SU-DHL-6 (cell line): ENCODE results near the gene GATM.

Experiments
- H2AFZ ChIP-seq: fragments of 200-600 bp; sonication (generic); 2 replicates; pipeline ENCODE4 v1.6.1; 2014; ENCODE audit warnings: low read depth, mild to moderate bottlenecking, moderate library complexity, mixed read lengths, antibody characterized with exemption, low read length; ENCODE audit not compliant: severe bottlenecking
- H3F3A ChIP-seq: fragments of 200-600 bp; shearing (Covaris generic); 2 replicates; pipeline ENCODE4 v1.6.0; 2016; ENCODE audit warnings: antibody characterized with exemption, mild to moderate bottlenecking; ENCODE audit not compliant: insufficient read depth
- H3K27ac ChIP-seq: fragments of 200-600 bp; sonication (generic); 2 replicates; pipeline ENCODE4 v1.5.1; 2016; ENCODE audit warnings: low read depth, mild to moderate bottlenecking, low read length, moderate library complexity, mixed read lengths
- H3K27me3 ChIP-seq: fragments of 200-600 bp; sonication (generic), shearing (Covaris generic); 2 replicates; pipeline ENCODE4 v1.6.0; 2014; ENCODE audit warnings: mild to moderate bottlenecking, low read length
- H3K36me3 ChIP-seq: fragments of 200-600 bp; sonication (generic); 2 replicates; pipeline ENCODE4 v1.6.1; 2014; ENCODE audit warnings: mild to moderate bottlenecking, low read length, mixed read lengths
- H3K4me2 ChIP-seq: fragments of 300-600, 200-600 bp; shearing (Covaris generic), sonication (generic); 2 replicates; pipeline ENCODE4 v1.6.0; 2014; ENCODE audit warnings: low read length, low read depth, mild to moderate bottlenecking; ENCODE audit not compliant: poor library complexity, severe bottlenecking
- H3K4me3 ChIP-seq: fragments of 200-600 bp; sonication (generic); 2 replicates; pipeline ENCODE4 v1.5.1; 2014; ENCODE audit warnings: antibody characterized with exemption, low read length, mild to moderate bottlenecking, mixed read lengths; ENCODE audit not compliant: insufficient read depth, poor library complexity, severe bottlenecking
- H3K79me2 ChIP-seq: fragments of 200-600 bp; sonication (generic); 2 replicates; pipeline ENCODE4 v1.6.1; 2014; ENCODE audit warnings: mild to moderate bottlenecking, low read length, moderate library complexity; ENCODE audit not compliant: insufficient read depth
- H3K9ac ChIP-seq: fragments of 200-600 bp; sonication (generic); 2 replicates; pipeline ENCODE4 v1.7.0; 2014; ENCODE audit warnings: mild to moderate bottlenecking, low read length
- H3K9me2 ChIP-seq: fragments of 200-600 bp; sonication (generic); replicated peaks from 2 replicates; pipeline ENCODE4 v1.6.1; 2014; ENCODE audit warnings: low read length; ENCODE audit not compliant: insufficient read depth
- H3K9me3 ChIP-seq: fragments of 200-600 bp; sonication (generic); 2 replicates; pipeline ENCODE4 v1.6.1; 2014; ENCODE audit warnings: low read length, mixed read lengths; ENCODE audit not compliant: insufficient read depth
- H4K20me1 ChIP-seq: fragments of 200-600 bp; sonication (generic); 2 replicates; pipeline ENCODE4 v1.6.1; 2014; ENCODE audit warnings: low read depth, mild to moderate bottlenecking, antibody characterized with exemption, low read length, moderate library complexity, mixed read lengths
- CTCF ChIP-seq: fragments of 200-600 bp; sonication (generic); IDR thresholded peaks from one replicate; pipeline ENCODE4 v1.5.1; 2017; ENCODE audit warnings: antibody characterized with exemption, mild to moderate bottlenecking, low read length, moderate library complexity; ENCODE audit not compliant: insufficient read depth, poor library complexity, severe bottlenecking
- EZH2phosphoT487 ChIP-seq: fragments of 200-600 bp; sonication (generic), shearing (Covaris generic); conservative IDR thresholded peaks from 2 replicates; pipeline ENCODE4 v1.6.1; 2018; ENCODE audit warnings: mild to moderate bottlenecking, antibody characterized with exemption, low read length, moderate library complexity, mixed read lengths

Gene GATM

GRCh38 chr15:45409596-45409995 is 31.3 kb upstream of the GATM start:
- no peak overlapping the region for H3K4me2 ChIP-seq
- H3K27me3 ChIP-seq = no peaks in the 10 kb centered on the region
- H3K9me3 ChIP-seq = no peaks in the 10 kb centered on the region
- no peaks in the 10 kb centered on the region for H3K9me2 ChIP-seq
- no peaks in the 10 kb centered on the region; the same call in none of the 2 replicates for H3F3A ChIP-seq
- peaks cover 19% of the 10 kb centered on the region; the same call in 1 of the 2 replicates for H3K79me2 ChIP-seq
- no peak for TF ChIP-seq CTCF
- TF ChIP-seq EZH2phosphoT487 = no peak
- no peak overlapping the region for H3K9ac ChIP-seq
- no peak overlapping the region for H3K4me3 ChIP-seq
- no peaks in the 10 kb centered on the region for H4K20me1 ChIP-seq
- H3K27ac ChIP-seq = no peak overlapping the region
- peaks cover 48% of the 10 kb centered on the region; the same call in 1 of the 2 replicates for H3K36me3 ChIP-seq
- no peak overlapping the region for H2AFZ ChIP-seq

- no peaks in the 10 kb centered on the region; the same call in 1 of the 2 replicates for H4K20me1 ChIP-seq
- no peak overlapping the region for H3K27ac ChIP-seq
- TF ChIP-seq CTCF (no peak), EZH2phosphoT487 (no peak)
- peaks cover 36% of the 10 kb centered on the region for H3K79me2 ChIP-seq
- no peaks in the 10 kb centered on the region for H3K9me2 ChIP-seq
- no peak overlapping the region for H2AFZ ChIP-seq
- H3K27me3 ChIP-seq = no peaks in the 10 kb centered on the region
- H3K4me3 ChIP-seq = no peak overlapping the region
- no peak overlapping the region for H3K4me2 ChIP-seq
- no peaks in the 10 kb centered on the region for H3K9me3 ChIP-seq
- H3K9ac ChIP-seq = no peak overlapping the region
- peaks cover 38% of the 10 kb centered on the region; the same call in 1 of the 2 replicates for H3K36me3 ChIP-seq
- no peaks in the 10 kb centered on the region; the same call in none of the 2 replicates for H3F3A ChIP-seq
These were observed 29.4 kb upstream of the GATM start for GRCh38 chr15:45407786-45408185.

GRCh38 chr15:45402955-45403877 is 24.9 kb upstream of the GATM start:
- peaks cover 23% of the 10 kb centered on the region; the same call in 1 of the 2 replicates for H3K36me3 ChIP-seq
- H3K9me3 ChIP-seq = no peaks in the 10 kb centered on the region
- no peaks in the 10 kb centered on the region; the same call in 1 of the 2 replicates for H4K20me1 ChIP-seq
- H3K79me2 ChIP-seq = peaks cover 40% of the 10 kb centered on the region
- H3K9ac ChIP-seq = peak overlapping the region; percentile 91
- peak overlapping the region; percentile 94 for H3K4me2 ChIP-seq
- peak overlapping the region; percentile 76 for H3K4me3 ChIP-seq
- H3K9me2 ChIP-seq = no peaks in the 10 kb centered on the region
- peak overlapping the region; percentile 78 for H2AFZ ChIP-seq
- peaks cover 6% of the 10 kb centered on the region for H3F3A ChIP-seq
- H3K27ac ChIP-seq = peak overlapping the region; percentile 79
- no peak for TF ChIP-seq CTCF
- H3K27me3 ChIP-seq = no peaks in the 10 kb centered on the region
